Left renal pelvis (tissue), 4 donors: ENCODE measurements around the gene AFF1. TPM values are rescaled to one million over a fixed set of nuclear protein-coding genes. Genes with fewer than 3 reads are reported as not detected.

Source experiments
- DNase-seq, 4 donors: peaks; one replicate each; pipeline ENCODE4 v3.0.0-alpha.2; 2013; ENCODE audit warnings: low read depth in 4 of 4, low spot score in 3 of 4
- polyA plus RNA-seq, 4 donors: library from polyadenylated mRNA; unstranded; fragments of 120-200 nt; gene quantifications; one replicate each; pipeline ENCODE4 v1.2.1, GENCODE V29; 2013; ENCODE audit not compliant: insufficient read length in 4 of 4

Gene AFF1
- polyA plus RNA-seq, 4 donors, result 29.2 to 56.1 (median 50.1) TPM

DNA sequence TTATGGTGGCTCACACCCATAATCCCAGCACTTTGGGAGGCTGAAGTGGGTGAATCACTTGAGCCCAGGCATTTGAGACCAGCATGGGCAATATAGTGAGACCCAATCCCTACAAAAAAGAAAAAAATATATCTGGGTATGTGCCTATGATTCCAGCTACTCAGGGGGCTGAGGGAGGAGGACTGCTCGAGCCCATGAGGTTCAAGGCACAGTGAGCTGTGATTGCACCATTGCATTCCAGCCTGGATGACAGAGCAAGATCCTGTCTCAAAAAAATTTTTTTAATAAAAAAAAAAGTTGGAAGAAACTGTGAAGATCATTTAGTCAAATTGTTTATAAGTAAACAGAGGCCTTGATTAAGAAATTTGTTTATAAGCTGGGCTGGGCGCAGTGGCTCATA is 246.0 kb downstream of the AFF1 start:
- DNase-seq, result no peak

DNA sequence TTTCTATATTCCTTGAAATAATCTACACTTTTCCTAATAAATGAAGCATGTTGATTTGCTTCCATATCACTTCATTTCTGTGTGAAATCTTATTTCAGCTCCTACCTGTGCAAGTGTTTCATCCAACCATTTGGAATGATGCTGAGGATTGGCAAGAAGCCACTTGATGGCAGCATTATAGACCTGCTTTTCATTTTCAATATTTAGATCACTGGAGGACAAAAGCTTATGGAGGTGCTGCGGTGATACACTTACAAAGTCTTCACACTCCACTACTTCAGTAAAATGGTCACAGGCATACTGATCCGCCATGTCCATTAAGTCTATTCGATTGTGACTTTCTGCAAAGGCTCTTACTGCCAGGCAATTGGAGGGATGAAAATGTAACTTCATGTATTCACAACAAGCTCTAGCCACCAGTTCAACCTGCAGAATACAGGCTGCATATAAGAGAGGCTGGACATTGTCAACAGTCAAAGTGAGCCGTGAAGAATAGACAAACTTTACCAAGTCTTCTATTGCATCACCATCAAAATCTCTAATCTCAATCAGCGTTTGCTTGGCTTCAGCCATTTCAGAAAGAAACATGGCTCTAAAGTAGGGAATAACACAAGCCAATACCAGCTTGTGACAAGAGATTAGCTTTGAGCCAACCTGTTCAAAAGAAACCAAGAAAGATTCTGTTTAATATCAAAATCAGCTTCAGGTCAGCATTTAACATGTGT is 250.5 kb downstream of the AFF1 start:
- DNase-seq, result no peak

DNA sequence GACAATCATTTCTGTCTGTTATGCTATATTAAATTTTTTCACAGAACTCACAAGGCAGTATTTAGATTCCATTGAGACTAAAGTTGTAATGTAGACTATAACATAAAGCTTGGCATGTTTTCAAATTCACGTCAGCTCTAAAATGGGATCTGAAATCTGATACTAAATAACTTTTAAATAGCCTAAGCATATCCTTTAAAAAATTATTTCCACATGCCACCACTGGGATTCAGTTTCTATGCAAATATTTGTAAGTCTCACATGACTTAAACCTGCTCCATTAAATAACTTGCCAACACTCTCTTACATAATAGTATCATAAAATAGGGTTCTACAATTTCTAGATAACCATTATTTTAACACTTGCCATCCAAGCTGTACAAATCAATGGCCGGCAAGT is 253.2 kb downstream of the AFF1 start:
- DNase-seq, result peak in 1 of 4 donors; percentile 8

DNA sequence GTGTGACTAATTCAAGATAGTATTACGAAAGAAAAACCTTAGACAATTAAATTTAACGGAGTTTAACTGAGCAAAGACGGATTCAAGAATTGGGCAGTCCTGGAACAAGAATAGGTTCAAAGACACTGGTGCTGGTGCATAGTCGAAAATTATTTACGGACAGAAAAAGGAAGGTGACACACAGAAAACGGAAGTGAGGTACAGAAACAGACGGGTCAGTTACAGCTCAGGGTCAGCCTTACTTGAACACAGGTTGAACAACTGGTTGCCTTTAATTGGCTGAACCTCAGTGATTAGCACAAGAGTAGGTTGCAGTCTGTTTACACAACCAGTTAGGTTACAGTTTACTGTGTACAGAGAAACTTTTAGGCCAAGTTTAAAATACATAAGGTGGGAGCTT is 254.1 kb downstream of the AFF1 start:
- no peak for DNase-seq

Other genes with a start within 250 kb of the AFF1 start
- gene SLC10A6, start 85.6 kb upstream of the AFF1 start, polyA plus RNA-seq, result under 1 TPM in 3 of 4 donors, not detected in 1; 0.17 to 0.32 (median 0.21) TPM
- gene C4orf36, start 42.6 kb upstream of the AFF1 start, polyA plus RNA-seq, result 1 to 10 TPM in 2 of 4 donors, under 1 TPM in 2; 0.42 to 2.2 (median 1.3) TPM